Right lobe of liver (tissue), 6 donors: ENCODE measurements around the gene TAGAP. TPM values are rescaled to one million over a fixed set of nuclear protein-coding genes. Genes with fewer than 3 reads are reported as not detected.

Experiments
- ATAC-seq, 4 donors: fragments of 200-7000 bp; cut with Tn5 transposase; one replicate each; pipeline ENCODE4 v1.9.1; 2020; ENCODE audit warnings: mild to moderate bottlenecking in 4 of 4, moderate library complexity in 4 of 4
- DNase-seq, 3 donors: peaks; one replicate each; pipeline ENCODE4 v3.0.0-alpha.2; 2020
- H3K27ac ChIP-seq, 3 donors: fragments of 200-600 bp; one replicate each; pipeline ENCODE4 v1.8.0; 2022
- H3K27me3 ChIP-seq, 2 donors: fragments of 200-600 bp; one replicate each; pipeline ENCODE4 v1.8.0; 2022
- H3K36me3 ChIP-seq, 4 donors: fragments of 200-600 bp; sonication (generic) in 1 of 4; one replicate each; pipeline versions ENCODE4 v1.5.1 to v1.8.0; 2017 to 2022; ENCODE audit warnings: control low read depth in 1 of 4
- H3K4me1 ChIP-seq, 4 donors: fragments of 200-600 bp; sonication (generic) in 1 of 4; one replicate each; pipeline versions ENCODE4 v1.5.1 to v1.8.0; 2017 to 2022; ENCODE audit warnings: control low read depth in 1 of 4
- H3K4me3 ChIP-seq, 3 donors: fragments of 200-600 bp; one replicate each; pipeline ENCODE4 v1.8.0; 2022
- H3K9me3 ChIP-seq, 4 donors: fragments of 200-600 bp; sonication (generic) in 1 of 4; one replicate each; pipeline versions ENCODE4 v1.5.1 to v1.8.0; 2017 to 2022; ENCODE audit warnings: control low read depth in 1 of 4
- POLR2A ChIP-seq: fragments of 450-650 bp; IDR thresholded peaks from one replicate; pipeline ENCODE4 v1.6.1; 2017; ENCODE audit warnings: antibody characterized with exemption, mild to moderate bottlenecking
- WGBS: methylation state at CpG from one replicate; pipeline ENCODE4 v1.1.6; 2018; ENCODE audit warnings: low coverage, low lambda C conversion rate; ENCODE audit not compliant: insufficient coverage; ENCODE audit errors: missing lambda C conversion rate; 5-methylcytosine and 5-hydroxymethylcytosine counted together
- intact Hi-C, 2 donors: fragments of 100-400 bp; cut with DNase I; formaldehyde crosslinking; loops; one replicate each; pipeline versions ENCODE4 v1.11.2 to v1.14.1; 2022
- total RNA-seq, 6 experiments: library from RNA; depleted of rRNA in 2 of 6; stranded (reverse); fragments of >200 nt in 2 of 6; fragmentation: NEBNext Ultra II Directional in 3 of 6; extraction: Animal tissue kit (Norgen Biotek cat#: 25700) in 3 of 6; gene quantifications; one replicate each; pipeline versions ENCODE4 v1.1.0 to v1.2.4, GENCODE V29; 2016 to 2023
- TF ChIP-seq, protein P1 (sequence below), 4 donors: fragments of 200-600 bp in 3 of 4; fragments of 450-650 bp in 1 of 4; IDR thresholded peaks; one replicate each; pipeline versions ENCODE4 v1.5.1 to v1.8.0; 2016 to 2022; ENCODE audit warnings: antibody characterized with exemption in 4 of 4, mild to moderate bottlenecking in 2 of 4
- donor health status: DM: no; HTN: yes; CAD: no.
- donor health status: DM: no; HTN: no; CAD: no.
- donor health status: DM: no; HTN: no; CAD: no.
- donor health status: DM: no; HTN: yes; CAD: no.
- donor health status: DM: no; HTN: yes; CAD: no.

The TAGAP gene
- total RNA-seq, 6 experiments from 2014 or later, result 0.13 to 1.8 (median 0.92) TPM

DNA sequence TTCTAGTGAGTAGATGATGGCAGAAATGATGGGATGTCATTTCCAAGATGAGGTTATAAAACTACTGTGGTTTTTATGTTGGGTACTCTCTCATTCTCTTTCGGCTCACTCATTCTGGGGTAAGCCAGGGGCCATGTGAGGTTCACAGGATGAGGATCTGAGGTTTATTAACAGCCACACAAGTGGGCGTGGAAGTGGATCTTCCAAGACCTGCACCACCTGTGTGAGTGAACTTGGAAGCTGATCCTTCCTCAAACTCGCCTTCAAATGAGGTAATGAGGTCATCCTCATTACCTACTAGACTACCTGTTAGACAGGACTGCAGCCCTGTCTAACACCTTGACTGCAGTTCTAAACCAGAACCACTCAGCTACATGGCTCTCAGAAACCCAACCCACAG lies 45.1 kb upstream of the TAGAP start:
- DNase-seq (no peak), ATAC-seq (no peak)
- no peaks in the 10 kb centered on the region for H3K27me3 ChIP-seq
- TF ChIP-seq POLR2A, result no peak
- TF ChIP-seq, protein P1, sequence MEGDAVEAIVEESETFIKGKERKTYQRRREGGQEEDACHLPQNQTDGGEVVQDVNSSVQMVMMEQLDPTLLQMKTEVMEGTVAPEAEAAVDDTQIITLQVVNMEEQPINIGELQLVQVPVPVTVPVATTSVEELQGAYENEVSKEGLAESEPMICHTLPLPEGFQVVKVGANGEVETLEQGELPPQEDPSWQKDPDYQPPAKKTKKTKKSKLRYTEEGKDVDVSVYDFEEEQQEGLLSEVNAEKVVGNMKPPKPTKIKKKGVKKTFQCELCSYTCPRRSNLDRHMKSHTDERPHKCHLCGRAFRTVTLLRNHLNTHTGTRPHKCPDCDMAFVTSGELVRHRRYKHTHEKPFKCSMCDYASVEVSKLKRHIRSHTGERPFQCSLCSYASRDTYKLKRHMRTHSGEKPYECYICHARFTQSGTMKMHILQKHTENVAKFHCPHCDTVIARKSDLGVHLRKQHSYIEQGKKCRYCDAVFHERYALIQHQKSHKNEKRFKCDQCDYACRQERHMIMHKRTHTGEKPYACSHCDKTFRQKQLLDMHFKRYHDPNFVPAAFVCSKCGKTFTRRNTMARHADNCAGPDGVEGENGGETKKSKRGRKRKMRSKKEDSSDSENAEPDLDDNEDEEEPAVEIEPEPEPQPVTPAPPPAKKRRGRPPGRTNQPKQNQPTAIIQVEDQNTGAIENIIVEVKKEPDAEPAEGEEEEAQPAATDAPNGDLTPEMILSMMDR (IDR thresholded peaks at IDR 0.05), result no peak
- H3K4me3 ChIP-seq, result no peak overlapping the region
- H3K4me1 ChIP-seq, result no peaks in the 10 kb centered on the region
- H3K36me3 ChIP-seq, result no peaks in the 10 kb centered on the region
- H3K9me3 ChIP-seq, result no peaks in the 10 kb centered on the region
- intact Hi-C loops, result no loop called here
- 72% methylated on average over 3 of the region's 3 CpGs for WGBS
- H3K27ac ChIP-seq, result no peak overlapping the region

DNA sequence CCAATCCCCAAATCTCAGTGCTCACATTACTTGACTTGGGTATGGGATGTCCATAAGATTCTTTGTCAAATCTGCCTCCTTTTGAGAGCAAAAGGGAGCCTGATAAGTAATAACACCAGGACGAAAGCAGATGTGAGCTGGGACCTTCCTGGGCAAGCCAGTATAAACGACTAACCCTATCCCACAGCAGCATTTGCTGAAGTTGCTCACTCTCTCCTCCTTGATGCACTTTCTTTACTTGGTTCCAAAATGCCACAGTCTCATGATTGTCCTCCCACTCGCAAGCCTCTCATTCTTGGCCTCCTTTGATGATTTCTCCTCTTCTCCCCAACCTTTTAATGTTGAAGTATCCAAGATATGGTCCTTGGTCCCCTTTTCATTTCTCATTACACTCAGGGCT lies 44.7 kb upstream of the TAGAP start:
- Histone ChIP-seq H3K9me3 (no peaks in the 10 kb centered on the region), H3K4me3 (no peak overlapping the region), H3K36me3 (no peaks in the 10 kb centered on the region), H3K27ac (no peak overlapping the region), H3K4me1 (no peaks in the 10 kb centered on the region), H3K27me3 (no peaks in the 10 kb centered on the region)
- ATAC-seq, result no peak
- TF ChIP-seq POLR2A, result no peak
- TF ChIP-seq, protein P1 (IDR thresholded peaks at IDR 0.05), result no peak
- DNase-seq, result no peak
- 80% methylated on average over 3 of the region's 3 CpGs for whole genome bisulfite sequencing
- intact Hi-C loops, result no loop called here

DNA sequence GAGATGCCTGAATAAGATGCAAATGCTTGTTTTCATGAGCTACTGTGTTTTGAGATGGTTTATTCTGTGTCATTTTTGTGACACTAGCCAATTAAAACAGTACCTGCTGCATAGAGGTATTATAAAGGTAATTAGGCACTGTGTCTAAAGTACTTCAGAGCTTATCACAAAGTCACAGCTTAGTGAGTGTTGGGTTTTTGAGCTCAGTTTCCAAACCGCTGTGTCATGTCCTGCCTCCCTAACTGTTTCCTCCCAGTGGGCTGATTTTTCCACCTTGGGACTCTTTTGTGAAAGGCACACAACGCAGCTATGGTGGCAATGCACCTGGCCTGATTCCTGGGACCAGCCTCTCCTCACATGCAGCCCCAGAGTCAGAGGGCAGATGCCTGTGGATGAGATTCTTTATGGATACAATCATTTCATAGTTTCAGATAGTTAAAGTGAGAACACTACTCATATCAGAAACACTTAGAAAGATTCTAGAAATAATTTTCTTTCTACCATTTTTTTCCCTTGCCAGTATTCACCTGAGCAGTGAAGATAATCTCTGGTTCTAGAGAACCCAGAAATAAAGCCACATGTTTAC lies 41.3 kb upstream of the TAGAP start:
- Histone ChIP-seq H3K27me3 (no peaks in the 10 kb centered on the region), H3K36me3 (no peaks in the 10 kb centered on the region), H3K27ac (no peak overlapping the region), H3K4me1 (no peaks in the 10 kb centered on the region), H3K9me3 (no peaks in the 10 kb centered on the region), H3K4me3 (no peak overlapping the region)
- WGBS, result 68% methylated on average over 2 of the region's 2 CpGs
- no peak for ATAC-seq
- TF ChIP-seq POLR2A, result no peak
- TF ChIP-seq, protein P1 (IDR thresholded peaks at IDR 0.05), result no peak
- DNase-seq, result no peak
- intact Hi-C loops, result no loop called here

DNA sequence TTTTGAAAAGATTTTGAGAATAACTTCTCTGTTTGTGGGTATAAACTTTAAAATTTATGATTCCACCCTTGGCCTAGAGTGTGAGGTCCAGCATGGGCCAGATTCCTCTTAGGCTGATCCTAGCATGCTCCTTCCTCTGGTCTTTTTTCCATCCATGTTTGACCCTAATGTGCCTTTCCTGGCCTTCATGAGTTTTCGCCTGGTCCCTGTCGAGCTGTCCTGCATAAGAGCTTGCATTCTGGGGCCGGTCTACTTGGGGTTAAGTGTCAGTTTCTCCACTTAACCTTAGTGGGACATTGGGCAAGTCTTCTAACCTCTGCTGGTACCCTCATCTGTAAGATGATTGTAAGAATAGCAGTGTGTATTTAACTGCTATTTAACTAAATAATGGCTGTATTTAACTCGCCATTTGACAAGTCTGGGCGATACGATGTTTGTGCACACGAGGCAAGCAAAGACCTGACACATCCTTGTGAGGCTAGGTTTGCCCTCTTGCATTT lies 40.7 kb upstream of the TAGAP start:
- H3K36me3 ChIP-seq, result no peaks in the 10 kb centered on the region
- ATAC-seq (no peak), DNase-seq (no peak)
- TF ChIP-seq, protein P1 (IDR thresholded peaks at IDR 0.05), result no peak
- no peak for TF ChIP-seq POLR2A
- no peaks in the 10 kb centered on the region for H3K9me3 ChIP-seq
- no peaks in the 10 kb centered on the region for H3K27me3 ChIP-seq
- intact Hi-C loops, result no loop called here
- 77% methylated on average over 4 of the region's 7 CpGs for WGBS
- H3K4me1 ChIP-seq, result no peaks in the 10 kb centered on the region
- H3K27ac ChIP-seq, result no peak overlapping the region
- H3K4me3 ChIP-seq, result no peak overlapping the region
